Lower leg skin (tissue), 4 donors: ENCODE data around the gene NXNL1. TPM values are rescaled to one million over a fixed set of nuclear protein-coding genes. Genes with fewer than 3 reads are reported as not detected.

Source experiments
- DNase-seq, 2 donors: peaks; one replicate each; pipeline ENCODE4 v3.0.0-alpha.2; 2019; ENCODE audit warnings: low spot score in 2 of 2
- H3K4me3 ChIP-seq: fragments of 200-600 bp; sonication (generic); 2 replicates; pipeline ENCODE4 v1.5.1; 2017; ENCODE audit warnings: mild to moderate bottlenecking, low read depth; ENCODE audit not compliant: poor library complexity, severe bottlenecking
- CTCF ChIP-seq, 3 donors: fragments of 450-650 bp; IDR thresholded peaks; one replicate each; pipeline ENCODE4 v1.5.1; 2016; ENCODE audit warnings: antibody characterized with exemption in 3 of 3, mild to moderate bottlenecking in 3 of 3, moderate library complexity in 2 of 3
- POLR2A ChIP-seq, 2 donors: fragments of 450-650 bp; IDR thresholded peaks; one replicate each; pipeline ENCODE4 v1.6.1; 2016 to 2017; ENCODE audit warnings: antibody characterized with exemption in 2 of 2, mild to moderate bottlenecking in 1 of 2, moderate library complexity in 1 of 2
- WGBS, 2 donors: methylation state at CpG; one replicate each; pipeline ENCODE4 v1.1.5; 2018; 5-methylcytosine and 5-hydroxymethylcytosine counted together
- intact Hi-C: fragments of 100-400 bp; cut with DNase I; formaldehyde crosslinking; loops from one replicate; pipeline ENCODE4 v1.15.0; 2023; ENCODE audit warnings: low total_unique reads
- total RNA-seq, 4 donors: library from RNA; depleted of rRNA; stranded (reverse); fragments of >200 nt; gene quantifications; one replicate each; pipeline ENCODE4 v1.1.0, GENCODE V29; 2016

The NXNL1 gene
- total RNA-seq, 4 donors from 2014 or later, result not detected

- 37 to 54% methylated on average over 5 of the region's 5 CpGs for WGBS, 2 donors
- no peak for DNase-seq
- intact Hi-C loops, result no loop called here
- no peak overlapping the region for H3K4me3 ChIP-seq
- TF ChIP-seq POLR2A (IDR thresholded peaks at IDR 0.05) (no peak), CTCF (IDR thresholded peaks at IDR 0.05) (no peak)
These were observed 13.0 kb downstream of the NXNL1 start for GRCh38 chr19:17447704-17448130.

- no peak overlapping the region for H3K4me3 ChIP-seq
- DNase-seq, result no peak
- WGBS, 2 donors, result 90 to 98% methylated on average over 1 of the region's 1 CpG
- no peak for TF ChIP-seq POLR2A (IDR thresholded peaks at IDR 0.05)
- TF ChIP-seq CTCF (IDR thresholded peaks at IDR 0.05), result no peak
- intact Hi-C loops, result no loop called here
These were observed 15.1 kb downstream of the NXNL1 start for GRCh38 chr19:17445526-17446165.

- no peak overlapping the region for H3K4me3 ChIP-seq
- no peak for TF ChIP-seq CTCF (IDR thresholded peaks at IDR 0.05)
- TF ChIP-seq POLR2A (IDR thresholded peaks at IDR 0.05), result no peak
- DNase-seq, result no peak
- intact Hi-C loops, result no loop called here
- WGBS, 2 donors, result 34 to 44% methylated on average over 8 of the region's 8 CpGs
These were observed 19.3 kb downstream of the NXNL1 start for GRCh38 chr19:17441241-17442021.

GRCh38 chr19:17436874-17437267 lies 23.9 kb downstream of the NXNL1 start:
- H3K4me3 ChIP-seq, result no peak overlapping the region
- 83 to 89% methylated on average over 7 of the region's 7 CpGs for WGBS, 2 donors
- TF ChIP-seq CTCF (IDR thresholded peaks at IDR 0.05) (no peak), POLR2A (IDR thresholded peaks at IDR 0.05) (no peak)
- no peak for DNase-seq
- intact Hi-C loops, result no loop called here

- intact Hi-C loops, result no loop called here
- TF ChIP-seq POLR2A (IDR thresholded peaks at IDR 0.05), result no peak
- no peak for TF ChIP-seq CTCF (IDR thresholded peaks at IDR 0.05)
- no peak overlapping the region for H3K4me3 ChIP-seq
- DNase-seq, result no peak
- 96 to 98% methylated on average over 25 of the region's 25 CpGs for WGBS, 2 donors
These were observed 24.4 kb downstream of the NXNL1 start for GRCh38 chr19:17436094-17436873.
